ENCODE results near the gene DNAJB5. TPM values are rescaled to one million over a fixed set of nuclear protein-coding genes. Genes with fewer than 3 reads are reported as not detected.

The DNAJB5 gene
- total RNA-seq, 1 experiment from 2014 or later, result 13.0 TPM

DNA sequence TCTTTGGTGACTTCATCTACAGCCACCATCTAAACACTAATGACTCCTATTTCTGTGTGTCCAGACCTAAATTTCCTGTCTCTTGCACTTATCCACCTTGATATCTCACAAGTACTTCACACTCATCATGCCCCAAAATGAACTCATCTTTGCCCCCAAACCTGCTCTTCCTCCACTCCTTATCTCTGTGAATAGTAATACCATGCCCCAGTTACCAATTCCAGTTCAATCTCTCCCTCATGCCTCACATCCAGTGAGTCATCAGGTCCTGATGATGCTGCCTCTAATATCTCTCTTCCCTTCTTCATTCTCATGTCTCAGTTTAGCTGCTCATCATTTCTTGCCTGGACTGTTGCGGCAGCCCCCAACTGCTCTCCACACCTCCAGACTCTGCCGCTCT is 14.9 kb upstream of the DNAJB5 start:
- CTCF ChIA-PET, result no interaction called here
- H3K4me1 ChIP-seq (ENCODE audit: insufficient read depth, low read length, poor library complexity, severe bottlenecking), result no peaks in the 10 kb centered on the region
- H3K9me3 ChIP-seq (ENCODE audit: low read depth, low read length, poor library complexity, severe bottlenecking), result no peaks in the 10 kb centered on the region

GRCh38 chr9:34976441-34976840 is 13.1 kb upstream of the DNAJB5 start:
- no peaks in the 10 kb centered on the region for H3K27me3 ChIP-seq (replicated peaks; ENCODE audit: insufficient read depth, low read depth, low read length, poor library complexity)
- no peaks in the 10 kb centered on the region for H3K4me1 ChIP-seq (ENCODE audit: insufficient read depth, low read length, poor library complexity, severe bottlenecking)
- H3K27ac ChIP-seq (ENCODE audit: low read depth, low read length, poor library complexity, severe bottlenecking), result no peak overlapping the region
- H3K4me3 ChIP-seq (ENCODE audit: low read depth, low read length, poor library complexity, severe bottlenecking), result no peak overlapping the region
- no TSS peak for BruUV-seq (replicated peaks)
- CTCF ChIA-PET, result no interaction called here
- TF ChIP-seq EZH2 (IDR thresholded peaks at IDR 0.05; ENCODE audit: borderline replicate concordance, low read depth, low read length, poor library complexity, severe bottlenecking) (no peak), CTCF (conservative IDR thresholded peaks at IDR 0.05; ENCODE audit: low read depth, low read length) (no peak)
- intact Hi-C loops (cut with micrococcal nuclease; ENCODE audit: unreplicated experiment), result no loop called here
- DNase-seq (ENCODE audit: low spot score), result no peak
- H3K9me3 ChIP-seq (ENCODE audit: low read depth, low read length, poor library complexity, severe bottlenecking), result no peaks in the 10 kb centered on the region
- POLR2A ChIA-PET (ENCODE audit: low non-redundant PET), result no interaction called here
- no peaks in the 10 kb centered on the region for H3K36me3 ChIP-seq (ENCODE audit: insufficient read depth, low read length, poor library complexity, severe bottlenecking)

More for the DNA sequence above, 14.9 kb upstream of the DNAJB5 start:
- no TSS peak for BruUV-seq (replicated peaks)
- Histone ChIP-seq H3K27ac (ENCODE audit: low read depth, low read length, poor library complexity, severe bottlenecking) (no peak overlapping the region), H3K27me3 (replicated peaks; ENCODE audit: insufficient read depth, low read depth, low read length, poor library complexity) (no peaks in the 10 kb centered on the region), H3K36me3 (ENCODE audit: insufficient read depth, low read length, poor library complexity, severe bottlenecking) (no peaks in the 10 kb centered on the region), H3K4me3 (ENCODE audit: low read depth, low read length, poor library complexity, severe bottlenecking) (no peak overlapping the region)
- no peak for DNase-seq (ENCODE audit: low spot score)
- intact Hi-C loops (cut with micrococcal nuclease; ENCODE audit: unreplicated experiment), result no loop called here
- POLR2A ChIA-PET (ENCODE audit: low non-redundant PET), result no interaction called here
- TF ChIP-seq CTCF (conservative IDR thresholded peaks at IDR 0.05; ENCODE audit: low read depth, low read length) (no peak), EZH2 (IDR thresholded peaks at IDR 0.05; ENCODE audit: borderline replicate concordance, low read depth, low read length, poor library complexity, severe bottlenecking) (no peak)

- H3K36me3 ChIP-seq (ENCODE audit: insufficient read depth, low read length, poor library complexity, severe bottlenecking), result no peaks in the 10 kb centered on the region
- no peaks in the 10 kb centered on the region for H3K27me3 ChIP-seq (replicated peaks; ENCODE audit: insufficient read depth, low read depth, low read length, poor library complexity)
- intact Hi-C loops (cut with micrococcal nuclease; ENCODE audit: unreplicated experiment), result no loop called here
- TF ChIP-seq EZH2 (IDR thresholded peaks at IDR 0.05; ENCODE audit: borderline replicate concordance, low read depth, low read length, poor library complexity, severe bottlenecking), result no peak
- TF ChIP-seq CTCF (conservative IDR thresholded peaks at IDR 0.05; ENCODE audit: low read depth, low read length), result no peak
- POLR2A ChIA-PET (ENCODE audit: low non-redundant PET), result no interaction called here
- H3K9me3 ChIP-seq (ENCODE audit: low read depth, low read length, poor library complexity, severe bottlenecking), result no peaks in the 10 kb centered on the region
- DNase-seq (ENCODE audit: low spot score), result no peak
- BruUV-seq (replicated peaks), result no TSS peak
- no peak overlapping the region for H3K27ac ChIP-seq (ENCODE audit: low read depth, low read length, poor library complexity, severe bottlenecking)
- CTCF ChIA-PET, result no interaction called here
- H3K4me1 ChIP-seq (ENCODE audit: insufficient read depth, low read length, poor library complexity, severe bottlenecking), result no peaks in the 10 kb centered on the region
- H3K4me3 ChIP-seq (ENCODE audit: low read depth, low read length, poor library complexity, severe bottlenecking), result no peak overlapping the region
Observed at GRCh38 chr9:34976992-34977391, 12.6 kb upstream of the DNAJB5 start.
